Osteocyte (in vitro differentiated cells): ENCODE data around the gene ZNF579. TPM values are rescaled to one million over a fixed set of nuclear protein-coding genes. Genes with fewer than 3 reads are reported as not detected.

Experiments used
- DNase-seq: peaks from one replicate; pipeline ENCODE4 v3.0.0; 2021; ENCODE audit warnings: mixed read lengths; ENCODE audit not compliant: unreplicated experiment; ENCODE audit errors: extremely low spot score
- H3K27ac Mint-ChIP-seq: one replicate; pipeline ENCODE4 v1.8.0; 2021; ENCODE audit warnings: mild to moderate bottlenecking, mixed read lengths; ENCODE audit not compliant: unreplicated experiment
- H3K27me3 Mint-ChIP-seq: one replicate; pipeline ENCODE4 v1.8.0; 2021; ENCODE audit warnings: mixed read lengths; ENCODE audit not compliant: unreplicated experiment
- H3K36me3 Mint-ChIP-seq: one replicate; pipeline ENCODE4 v1.8.0; 2021; ENCODE audit warnings: mixed read lengths; ENCODE audit not compliant: unreplicated experiment
- H3K4me1 Mint-ChIP-seq: one replicate; pipeline ENCODE4 v1.8.0; 2021; ENCODE audit warnings: mixed read lengths; ENCODE audit not compliant: unreplicated experiment
- H3K4me3 Mint-ChIP-seq: one replicate; pipeline ENCODE4 v1.8.0; 2021; ENCODE audit warnings: mild to moderate bottlenecking, moderate library complexity, mixed read lengths; ENCODE audit not compliant: unreplicated experiment
- H3K9me3 Mint-ChIP-seq: one replicate; pipeline ENCODE4 v1.8.0; 2021; ENCODE audit warnings: mixed read lengths; ENCODE audit not compliant: unreplicated experiment
- total RNA-seq: library from RNA; stranded (reverse); gene quantifications from 2 replicates; pipeline ENCODE4 v1.2.1, GENCODE V29; 2021
- TF ChIP-seq, protein P1 (sequence below): fragments of 200-600 bp; sonication (generic); IDR thresholded peaks from 2 replicates; pipeline ENCODE4 v1.5.0; 2021; ENCODE audit warnings: antibody characterized with exemption, mild to moderate bottlenecking, moderate library complexity

Gene ZNF579
- total RNA-seq, 1 donor from 2014 or later: 29.2 TPM

GRCh38 chr19:55527197-55528029 is 53.2 kb downstream of the ZNF579 start:
- Mint-ChIP-seq H3K9me3 (no peaks in the 10 kb centered on the region), H3K36me3 (no peaks in the 10 kb centered on the region), H3K27me3 (no peaks in the 10 kb centered on the region), H3K4me1 (peaks cover 2% of the 10 kb centered on the region), H3K27ac (no peak overlapping the region), H3K4me3 (no peak overlapping the region)
- TF ChIP-seq, protein P1, sequence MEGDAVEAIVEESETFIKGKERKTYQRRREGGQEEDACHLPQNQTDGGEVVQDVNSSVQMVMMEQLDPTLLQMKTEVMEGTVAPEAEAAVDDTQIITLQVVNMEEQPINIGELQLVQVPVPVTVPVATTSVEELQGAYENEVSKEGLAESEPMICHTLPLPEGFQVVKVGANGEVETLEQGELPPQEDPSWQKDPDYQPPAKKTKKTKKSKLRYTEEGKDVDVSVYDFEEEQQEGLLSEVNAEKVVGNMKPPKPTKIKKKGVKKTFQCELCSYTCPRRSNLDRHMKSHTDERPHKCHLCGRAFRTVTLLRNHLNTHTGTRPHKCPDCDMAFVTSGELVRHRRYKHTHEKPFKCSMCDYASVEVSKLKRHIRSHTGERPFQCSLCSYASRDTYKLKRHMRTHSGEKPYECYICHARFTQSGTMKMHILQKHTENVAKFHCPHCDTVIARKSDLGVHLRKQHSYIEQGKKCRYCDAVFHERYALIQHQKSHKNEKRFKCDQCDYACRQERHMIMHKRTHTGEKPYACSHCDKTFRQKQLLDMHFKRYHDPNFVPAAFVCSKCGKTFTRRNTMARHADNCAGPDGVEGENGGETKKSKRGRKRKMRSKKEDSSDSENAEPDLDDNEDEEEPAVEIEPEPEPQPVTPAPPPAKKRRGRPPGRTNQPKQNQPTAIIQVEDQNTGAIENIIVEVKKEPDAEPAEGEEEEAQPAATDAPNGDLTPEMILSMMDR: no peak
- DNase-seq: no peak

Other genes with a start within 250 kb of the ZNF579 start
- 12.4 and 18.6 TPM in 2 replicates for gene KMT5C, start 241.0 kb downstream of the ZNF579 start, total RNA-seq
- gene COX6B2, start 226.1 kb downstream of the ZNF579 start, total RNA-seq: not detected in 2 replicates
- not detected in 2 replicates for gene GARIN5B, start 217.6 kb downstream of the ZNF579 start, total RNA-seq
- gene IL11, start 210.4 kb downstream of the ZNF579 start, total RNA-seq: 0.91 and 1.0 TPM in 2 replicates
- not detected in 2 replicates for gene TMEM190, start 204.0 kb downstream of the ZNF579 start, total RNA-seq
- 0.70 and 1.1 TPM in 2 replicates for gene TMEM238, start 196.6 kb downstream of the ZNF579 start, total RNA-seq
- 1,845 and 2,000 TPM in 2 replicates for gene RPL28, start 194.9 kb downstream of the ZNF579 start, total RNA-seq
- 70.7 and 71.1 TPM in 2 replicates for gene UBE2S, start 173.1 kb downstream of the ZNF579 start, total RNA-seq
- gene SHISA7, start 137.5 kb downstream of the ZNF579 start, total RNA-seq: not detected in 2 replicates
- gene ISOC2, start 119.2 kb downstream of the ZNF579 start, total RNA-seq: 37.0 and 39.8 TPM in 2 replicates
- gene C19orf85, start 116.1 kb downstream of the ZNF579 start, total RNA-seq: not detected in 2 replicates
- 10.4 and 11.6 TPM in 2 replicates for gene ZNF628, start 104.2 kb downstream of the ZNF579 start, total RNA-seq
- 54.2 and 58.2 TPM in 2 replicates for gene NAT14, start 95.7 kb downstream of the ZNF579 start, total RNA-seq
- 21.5 and 22.1 TPM in 2 replicates for gene SSC5D, start 92.4 kb downstream of the ZNF579 start, total RNA-seq
- not detected in 2 replicates for gene SBK2, start 43.7 kb downstream of the ZNF579 start, total RNA-seq
- not detected in 2 replicates for gene SBK3, start 35.3 kb downstream of the ZNF579 start, total RNA-seq
- gene FIZ1, start 18.7 kb upstream of the ZNF579 start, total RNA-seq: 17.0 and 19.1 TPM in 2 replicates
- 15.5 and 15.6 TPM in 2 replicates for gene ZNF524, start 19.4 kb upstream of the ZNF579 start, total RNA-seq
- gene ZNF865, start 24.8 kb upstream of the ZNF579 start, total RNA-seq: 16.9 and 19.2 TPM in 2 replicates
- 9.2 and 9.6 TPM in 2 replicates for gene ZNF784, start 43.7 kb upstream of the ZNF579 start, total RNA-seq
- gene ZNF580, start 60.2 kb upstream of the ZNF579 start, total RNA-seq: 62.3 and 79.8 TPM in 2 replicates
- gene ZNF581, start 62.8 kb upstream of the ZNF579 start, total RNA-seq: 29.6 and 33.8 TPM in 2 replicates
- gene CCDC106, start 67.4 kb upstream of the ZNF579 start, total RNA-seq: 25.9 and 28.1 TPM in 2 replicates
- gene U2AF2, start 74.2 kb upstream of the ZNF579 start, total RNA-seq: 174 and 189 TPM in 2 replicates
- gene EPN1, start 94.4 kb upstream of the ZNF579 start, total RNA-seq: 142 and 148 TPM in 2 replicates
- not detected in 2 replicates for gene NLRP9, start 157.6 kb upstream of the ZNF579 start, total RNA-seq
- gene RFPL4A, start 178.2 kb upstream of the ZNF579 start, total RNA-seq: not detected in 2 replicates
- not detected in 2 replicates for gene RFPL4AL1, start 188.3 kb upstream of the ZNF579 start, total RNA-seq